ENCODE measurements around the gene VSTM4.

DNA sequence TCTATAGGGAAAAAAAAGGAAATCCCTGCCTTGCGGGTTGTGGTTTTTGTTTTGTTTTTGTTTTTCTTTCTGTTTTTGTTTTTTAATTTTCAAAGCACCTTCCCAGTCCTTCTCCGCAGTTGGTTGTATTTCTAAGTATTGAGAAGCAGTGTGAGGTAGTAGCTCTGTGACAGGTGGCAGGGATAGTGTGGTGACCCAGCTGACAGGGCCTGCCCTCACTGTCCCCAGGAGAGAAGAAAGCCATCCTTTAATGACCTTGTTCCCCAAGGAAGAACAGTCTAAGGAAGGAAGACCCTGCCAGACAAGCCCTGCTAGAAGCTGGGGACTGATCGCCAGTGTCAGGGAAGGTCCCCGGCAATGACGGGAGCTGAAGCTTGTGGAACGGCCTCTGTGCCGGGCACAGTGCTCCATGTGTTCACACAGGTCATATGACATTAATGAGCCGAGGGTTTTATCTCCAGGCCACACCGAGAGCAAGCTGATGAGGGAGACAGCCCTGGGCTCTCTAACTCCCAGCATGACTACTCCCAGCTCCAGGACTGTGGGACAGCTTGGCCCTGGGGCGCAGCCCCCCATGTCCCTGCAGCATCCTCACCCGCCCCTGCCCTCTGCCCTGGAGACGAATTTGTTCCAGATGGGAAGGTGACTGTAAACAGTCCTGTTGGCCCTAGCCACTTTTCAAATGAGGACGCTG is 106.7 kb downstream of the VSTM4 start:
- TF ChIP-seq POLR2A (IDR thresholded peaks at IDR 0.05), result no peak
- TF ChIP-seq CTCF (IDR thresholded peaks at IDR 0.05), result no peak

Data from testis (tissue), 2 donors.